GM23338 (cell line): ENCODE measurements around the gene COX5B.

Experiments used
- CREB1 ChIP-seq: fragments of 250-450 bp; sonication (Bioruptor Pico); IDR thresholded peaks from 2 replicates; pipeline ENCODE4 v1.5.0; 2020; ENCODE audit warnings: low read depth, mild to moderate bottlenecking, moderate library complexity
- EZH2 ChIP-seq: fragments of 200-600 bp; sonication (generic); IDR thresholded peaks from one replicate; pipeline ENCODE4 v1.8.0; 2017; ENCODE audit warnings: antibody characterized with exemption, mild to moderate bottlenecking, low read depth; ENCODE audit not compliant: unreplicated experiment
- EZH2phosphoT487 ChIP-seq: fragments of 200-600 bp; sonication (generic); IDR thresholded peaks from one replicate; pipeline ENCODE4 v1.8.1; 2018; ENCODE audit warnings: antibody characterized with exemption; ENCODE audit not compliant: unreplicated experiment
- POLR2AphosphoS5 ChIP-seq: IDR thresholded peaks from 2 replicates; pipeline ENCODE4 v1.6.1; 2016; ENCODE audit warnings: antibody characterized with exemption, low read depth
- REST ChIP-seq: IDR thresholded peaks from one replicate; pipeline ENCODE4 v1.6.1; 2018; ENCODE audit warnings: antibody characterized with exemption; ENCODE audit not compliant: unreplicated experiment
- ZNF114 ChIP-seq: fragments of 250-450 bp; sonication (Bioruptor Pico); IDR thresholded peaks from 2 replicates; pipeline ENCODE4 v1.5.0; 2020; ENCODE audit warnings: mild to moderate bottlenecking, moderate library complexity
- ZNF331 ChIP-seq: fragments of 250-450 bp; sonication (Bioruptor Pico); IDR thresholded peaks from 2 replicates; pipeline ENCODE4 v1.5.0; 2020; ENCODE audit warnings: low read depth, mild to moderate bottlenecking, moderate library complexity
- TF ChIP-seq, protein P1 (sequence below), 2 experiments: fragments of 200-600 bp in 1 of 2; sonication (generic) in 1 of 2; conservative IDR thresholded peaks; 2 replicates each; pipeline versions ENCODE4 v1.5.1 to v1.6.1; 2016 to 2017; ENCODE audit warnings: antibody characterized with exemption in 2 of 2, low read depth in 2 of 2, mild to moderate bottlenecking in 2 of 2, moderate library complexity in 1 of 2
- TF ChIP-seq, protein P2 (sequence below): IDR thresholded peaks from 2 replicates; pipeline ENCODE4 v1.6.1; 2016; ENCODE audit warnings: antibody characterized with exemption

- TF ChIP-seq, protein P1, sequence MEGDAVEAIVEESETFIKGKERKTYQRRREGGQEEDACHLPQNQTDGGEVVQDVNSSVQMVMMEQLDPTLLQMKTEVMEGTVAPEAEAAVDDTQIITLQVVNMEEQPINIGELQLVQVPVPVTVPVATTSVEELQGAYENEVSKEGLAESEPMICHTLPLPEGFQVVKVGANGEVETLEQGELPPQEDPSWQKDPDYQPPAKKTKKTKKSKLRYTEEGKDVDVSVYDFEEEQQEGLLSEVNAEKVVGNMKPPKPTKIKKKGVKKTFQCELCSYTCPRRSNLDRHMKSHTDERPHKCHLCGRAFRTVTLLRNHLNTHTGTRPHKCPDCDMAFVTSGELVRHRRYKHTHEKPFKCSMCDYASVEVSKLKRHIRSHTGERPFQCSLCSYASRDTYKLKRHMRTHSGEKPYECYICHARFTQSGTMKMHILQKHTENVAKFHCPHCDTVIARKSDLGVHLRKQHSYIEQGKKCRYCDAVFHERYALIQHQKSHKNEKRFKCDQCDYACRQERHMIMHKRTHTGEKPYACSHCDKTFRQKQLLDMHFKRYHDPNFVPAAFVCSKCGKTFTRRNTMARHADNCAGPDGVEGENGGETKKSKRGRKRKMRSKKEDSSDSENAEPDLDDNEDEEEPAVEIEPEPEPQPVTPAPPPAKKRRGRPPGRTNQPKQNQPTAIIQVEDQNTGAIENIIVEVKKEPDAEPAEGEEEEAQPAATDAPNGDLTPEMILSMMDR (conservative IDR thresholded peaks at IDR 0.05; ENCODE audit: low read depth in 2 of 2), result no peak
- TF ChIP-seq REST (no peak), ZNF331 (CRISPR knock-in tag) (no peak), POLR2AphosphoS5 (no peak), EZH2 (no peak), EZH2phosphoT487 (no peak), CREB1 (no peak), ZNF114 (CRISPR knock-in tag) (no peak)
- TF ChIP-seq, protein P2, sequence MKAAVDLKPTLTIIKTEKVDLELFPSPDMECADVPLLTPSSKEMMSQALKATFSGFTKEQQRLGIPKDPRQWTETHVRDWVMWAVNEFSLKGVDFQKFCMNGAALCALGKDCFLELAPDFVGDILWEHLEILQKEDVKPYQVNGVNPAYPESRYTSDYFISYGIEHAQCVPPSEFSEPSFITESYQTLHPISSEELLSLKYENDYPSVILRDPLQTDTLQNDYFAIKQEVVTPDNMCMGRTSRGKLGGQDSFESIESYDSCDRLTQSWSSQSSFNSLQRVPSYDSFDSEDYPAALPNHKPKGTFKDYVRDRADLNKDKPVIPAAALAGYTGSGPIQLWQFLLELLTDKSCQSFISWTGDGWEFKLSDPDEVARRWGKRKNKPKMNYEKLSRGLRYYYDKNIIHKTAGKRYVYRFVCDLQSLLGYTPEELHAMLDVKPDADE, result no peak
Observed at GRCh38 chr2:97669448-97669847, 23.6 kb downstream of the COX5B start, which contains the start of gene C2orf92.
